H9 (cell line): ENCODE measurements around the gene MRPL2. TPM values are rescaled to one million over a fixed set of nuclear protein-coding genes. Genes with fewer than 3 reads are reported as not detected.

Experiments used
- DNase-seq: peaks from one replicate; pipeline ENCODE4 v3.0.0-alpha.2; 2017
- H2AFZ ChIP-seq: one replicate; pipeline ENCODE4 v1.6.1; 2013; ENCODE audit warnings: mild to moderate bottlenecking, low read length, control low read depth, moderate library complexity
- H2AK5ac ChIP-seq: 2 replicates; pipeline ENCODE4 v1.6.1; 2013; ENCODE audit warnings: low read length, control low read depth, mixed read lengths; ENCODE audit not compliant: insufficient read length
- H2BK120ac ChIP-seq: one replicate; pipeline ENCODE4 v1.6.1; 2013; ENCODE audit warnings: low read depth, mild to moderate bottlenecking, low read length, control low read depth, inconsistent platforms; ENCODE audit not compliant: poor library complexity, severe bottlenecking
- H2BK12ac ChIP-seq: 2 replicates; pipeline ENCODE4 v1.6.1; 2013; ENCODE audit warnings: low read length, control low read depth, mixed read lengths, low read depth; ENCODE audit not compliant: insufficient read length
- H2BK15ac ChIP-seq: 2 replicates; pipeline ENCODE4 v1.6.1; 2013; ENCODE audit warnings: low read depth, low read length, control low read depth
- H2BK20ac ChIP-seq: one replicate; pipeline ENCODE4 v1.6.1; 2013; ENCODE audit warnings: low read depth, mild to moderate bottlenecking, low read length, control low read depth, inconsistent platforms; ENCODE audit not compliant: poor library complexity, severe bottlenecking
- H2BK5ac ChIP-seq: 2 replicates; pipeline ENCODE4 v1.6.1; 2013; ENCODE audit warnings: low read length, control low read depth, mixed read lengths; ENCODE audit not compliant: insufficient read length
- H3K14ac ChIP-seq: 2 replicates; pipeline ENCODE4 v1.6.1; 2013; ENCODE audit warnings: low read length, control low read depth; ENCODE audit not compliant: insufficient read depth
- H3K18ac ChIP-seq: 2 replicates; pipeline ENCODE4 v1.6.1; 2013; ENCODE audit warnings: low read depth, mild to moderate bottlenecking, mixed read lengths, low read length, control low read depth; ENCODE audit not compliant: insufficient read length
- H3K23ac ChIP-seq: 2 replicates; pipeline ENCODE4 v1.6.1; 2013; ENCODE audit warnings: low read length, control low read depth, mixed read lengths, low read depth; ENCODE audit not compliant: insufficient read length
- H3K23me2 ChIP-seq: 2 replicates; pipeline ENCODE4 v1.6.1; 2013; ENCODE audit warnings: low read depth, mild to moderate bottlenecking, mixed read lengths, low read length, control low read depth; ENCODE audit not compliant: insufficient read length, poor library complexity, severe bottlenecking
- H3K27ac ChIP-seq: 2 replicates; pipeline ENCODE4 v1.5.1; 2013; ENCODE audit warnings: low read length, control low read depth, mixed read lengths, low read depth; ENCODE audit not compliant: insufficient read length
- H3K27me3 ChIP-seq: 2 replicates; pipeline ENCODE4 v1.6.1; 2013; ENCODE audit warnings: low read length, control low read depth, inconsistent platforms; ENCODE audit not compliant: insufficient read depth
- H3K4ac ChIP-seq: 2 replicates; pipeline ENCODE4 v1.6.1; 2013; ENCODE audit warnings: low read depth, mild to moderate bottlenecking, control low read depth, inconsistent platforms, low read length, moderate library complexity
- H3K4me1 ChIP-seq: 2 replicates; pipeline ENCODE4 v1.6.1; 2013; ENCODE audit warnings: low read length, control low read depth, inconsistent platforms; ENCODE audit not compliant: insufficient read depth
- H3K4me2 ChIP-seq: 2 replicates; pipeline ENCODE4 v1.6.1; 2013; ENCODE audit warnings: low read length, control low read depth, mixed read lengths; ENCODE audit not compliant: insufficient read length, insufficient read depth
- H3K56ac ChIP-seq: 2 replicates; pipeline ENCODE4 v1.6.1; 2013; ENCODE audit warnings: low read depth, mild to moderate bottlenecking, mixed read lengths, low read length, control low read depth; ENCODE audit not compliant: insufficient read length
- H3K79me1 ChIP-seq: 2 replicates; pipeline ENCODE4 v1.6.1; 2013; ENCODE audit warnings: low read depth, mild to moderate bottlenecking, moderate library complexity, low read length, control low read depth, inconsistent platforms; ENCODE audit not compliant: insufficient read depth, poor library complexity, severe bottlenecking
- H3K79me2 ChIP-seq: 2 replicates; pipeline ENCODE4 v1.6.1; 2013; ENCODE audit warnings: low read length, control low read depth, inconsistent platforms; ENCODE audit not compliant: insufficient read depth
- H3K9ac ChIP-seq: 2 replicates; pipeline ENCODE4 v1.6.1; 2013; ENCODE audit warnings: low read length, control low read depth, mixed read lengths; ENCODE audit not compliant: insufficient read length; ENCODE audit errors: extremely low read depth
- H3K9me3 ChIP-seq: one replicate; pipeline ENCODE4 v1.6.1; 2013; ENCODE audit warnings: low read depth, low read length, inconsistent platforms; ENCODE audit not compliant: control insufficient read depth
- H3T11ph ChIP-seq: one replicate; pipeline ENCODE4 v1.6.1; 2013; ENCODE audit warnings: mild to moderate bottlenecking, low read length, control low read depth, inconsistent platforms
- H4K20me1 ChIP-seq: one replicate; pipeline ENCODE4 v1.6.1; 2013; ENCODE audit not compliant: control insufficient read depth, insufficient read length, insufficient read depth
- H4K5ac ChIP-seq: 2 replicates; pipeline ENCODE4 v1.6.1; 2013; ENCODE audit warnings: low read depth, mild to moderate bottlenecking, mixed read lengths, low read length, control low read depth; ENCODE audit not compliant: insufficient read length
- H4K8ac ChIP-seq: replicated peaks from 2 replicates; pipeline ENCODE4 v1.6.1; 2013; ENCODE audit warnings: low read length, control low read depth, mixed read lengths, low read depth; ENCODE audit not compliant: insufficient read length
- H4K91ac ChIP-seq: 2 replicates; pipeline ENCODE4 v1.6.1; 2013; ENCODE audit warnings: low read depth, mild to moderate bottlenecking, moderate library complexity, mixed read lengths, low read length, control low read depth; ENCODE audit not compliant: insufficient read length
- H3K27ac Mint-ChIP-seq, 3 experiments: 2 replicates in 2 of 3; 3 replicates in 1 of 3; pipeline ENCODE4 v1.8.0; 2020 to 2021; ENCODE audit warnings: mixed read lengths in 3 of 3, mild to moderate bottlenecking in 1 of 3, moderate library complexity in 1 of 3
- H3K27me3 Mint-ChIP-seq: 2 replicates; pipeline ENCODE4 v1.8.0; 2021; ENCODE audit warnings: low read depth, mild to moderate bottlenecking, moderate library complexity, mixed read lengths
- H3K36me3 Mint-ChIP-seq, 3 experiments: 2 replicates in 2 of 3; 3 replicates in 1 of 3; pipeline ENCODE4 v1.8.0; 2020 to 2021; ENCODE audit warnings: low read depth in 3 of 3, mixed read lengths in 3 of 3; ENCODE audit not compliant: insufficient read depth in 1 of 3
- H3K4me1 Mint-ChIP-seq, 2 experiments: 2 replicates each; pipeline ENCODE4 v1.8.0; 2020; ENCODE audit warnings: mixed read lengths in 2 of 2
- H3K4me3 Mint-ChIP-seq, 2 experiments: 2 replicates in 1 of 2; 3 replicates in 1 of 2; pipeline ENCODE4 v1.8.0; 2020 to 2021; ENCODE audit warnings: mild to moderate bottlenecking in 2 of 2, mixed read lengths in 2 of 2, moderate library complexity in 1 of 2
- H3K9me3 Mint-ChIP-seq, 2 experiments: 2 replicates in 1 of 2; 3 replicates in 1 of 2; pipeline ENCODE4 v1.8.0; 2020; ENCODE audit warnings: mild to moderate bottlenecking in 2 of 2, mixed read lengths in 2 of 2, moderate library complexity in 1 of 2
- CTCF ChIP-seq: fragments of 200-600 bp; sonication (generic); conservative IDR thresholded peaks from 3 replicates; pipeline ENCODE4 v1.8.0; 2021; ENCODE audit warnings: antibody characterized with exemption, mild to moderate bottlenecking
- WGBS: extraction: QIAGEN DNeasy Blood & Tissue Kit; methylation state at CpG from one replicate; pipeline ENCODE4 v1.1.7; 2013; ENCODE audit warnings: missing lambda C conversion rate, low lambda C conversion rate, mixed read lengths; ENCODE audit not compliant: insufficient read length; ENCODE audit errors: extremely low coverage; 5-methylcytosine and 5-hydroxymethylcytosine counted together
- total RNA-seq: library from RNA; stranded (reverse); gene quantifications from 2 replicates; pipeline ENCODE4 v1.2.1, GENCODE V29; 2021

MRPL2 gene
- total RNA-seq, 1 experiment from 2014 or later = 74.4 TPM

GRCh38 chr6:43016943-43017334 is 42.3 kb downstream of the MRPL2 start:
- H3K27me3 ChIP-seq = no peaks in the 10 kb centered on the region
- no peaks in the 10 kb centered on the region for H4K20me1 ChIP-seq
- Mint-ChIP-seq H3K4me3 (no peak overlapping the region; a peak in 1 of 5 replicates), H3K4me1 (peaks cover 21 to 41% of the 10 kb centered on the region in 2 experiments), H3K9me3 (no peaks in the 10 kb centered on the region; a peak in 1 of 5 replicates), H3K36me3 (peaks cover 19 to 55% (median 53%) of the 10 kb centered on the region in 3 experiments), H3K27me3 (no peaks in the 10 kb centered on the region), H3K27ac (no peak overlapping the region)
- H3T11ph ChIP-seq = no peak overlapping the region
- no peak overlapping the region for H3K27ac ChIP-seq
- no peak overlapping the region for H3K23ac ChIP-seq
- no peak overlapping the region for H2BK15ac ChIP-seq
- WGBS = no CpG with 5 or more reads among the region's 12 CpGs
- peaks cover 11% of the 10 kb centered on the region for H3K23me2 ChIP-seq
- H3K9me3 ChIP-seq = no peaks in the 10 kb centered on the region
- no peak overlapping the region for H2BK12ac ChIP-seq
- peaks cover 9% of the 10 kb centered on the region; the same call in 1 of the 2 replicates for H3K79me2 ChIP-seq
- H2BK5ac ChIP-seq = no peak overlapping the region
- TF ChIP-seq CTCF = no peak
- H4K8ac ChIP-seq = no peak overlapping the region
- H2AFZ ChIP-seq = no peak overlapping the region
- no peak overlapping the region for H2BK120ac ChIP-seq
- no peak for DNase-seq
- no peak overlapping the region for H4K91ac ChIP-seq
- H4K5ac ChIP-seq = no peak overlapping the region
- H3K79me1 ChIP-seq = no peaks in the 10 kb centered on the region
- no peak overlapping the region for H3K4ac ChIP-seq
- no peak overlapping the region for H3K56ac ChIP-seq
- H3K14ac ChIP-seq = no peak overlapping the region
- no peak overlapping the region for H2AK5ac ChIP-seq
- no peak overlapping the region for H3K18ac ChIP-seq
- no peak overlapping the region for H3K9ac ChIP-seq
- peaks cover 2% of the 10 kb centered on the region; the same call in 1 of the 2 replicates for H3K4me1 ChIP-seq
- H2BK20ac ChIP-seq = no peak overlapping the region
- H3K4me2 ChIP-seq = no peak overlapping the region
